ENCODE data around the gene ZCCHC18.

Gene ZCCHC18

GRCh38 chrX:104113222-104113965 is 1.1 kb downstream of the ZCCHC18 start:
- DNase-seq (ENCODE audit: low spot score), result peak; percentile 29
- TF ChIP-seq CTCF (conservative IDR thresholded peaks at IDR 0.05; ENCODE audit: low read depth), result peak; percentile 57
- no peak overlapping the region for H3K27ac ChIP-seq
- ChIA-PET CTCF (interaction anchor here (0.7 to 1.2 kb wide), 2 partner anchors 20 to 158 kb away, joined by 3 read pairs; no protein-coding TSS in a partner anchor), POLR2A (ENCODE audit: low non-redundant PET) (no interaction called here)

- no peak for TF ChIP-seq CTCF (conservative IDR thresholded peaks at IDR 0.05; ENCODE audit: low read depth)
- POLR2A ChIA-PET (ENCODE audit: low non-redundant PET), result no interaction called here
- CTCF ChIA-PET, result interaction anchor here (0.7 kb wide), 1 partner anchor 8 kb away, joined by 3 read pairs; no protein-coding TSS in a partner anchor
- no peak overlapping the region for H3K27ac ChIP-seq
- DNase-seq (ENCODE audit: low spot score), result no peak
Measured at GRCh38 chrX:104117759-104118158, 5.4 kb downstream of the ZCCHC18 start.

- CTCF ChIA-PET, result no interaction called here
- no peak for DNase-seq (ENCODE audit: low spot score)
Measured at GRCh38 chrX:104118765-104119164, 6.4 kb downstream of the ZCCHC18 start.

GRCh38 chrX:104122829-104123228 is 10.5 kb downstream of the ZCCHC18 start:
- ChIA-PET POLR2A (ENCODE audit: low non-redundant PET) (no interaction called here), CTCF (interaction anchor here (0.6 kb wide), 1 partner anchor 23 kb away, joined by 4 read pairs; no protein-coding TSS in a partner anchor)
- no peak for TF ChIP-seq CTCF (conservative IDR thresholded peaks at IDR 0.05; ENCODE audit: low read depth)
- no peak for DNase-seq (ENCODE audit: low spot score)
- no peak overlapping the region for H3K27ac ChIP-seq

More at GRCh38 chrX:104118765-104119164, 6.4 kb downstream of the ZCCHC18 start:
- TF ChIP-seq CTCF (conservative IDR thresholded peaks at IDR 0.05; ENCODE audit: low read depth), result no peak
- POLR2A ChIA-PET (ENCODE audit: low non-redundant PET), result no interaction called here
- no peak overlapping the region for H3K27ac ChIP-seq

- CTCF ChIA-PET, result no interaction called here
- no peak for DNase-seq (ENCODE audit: low spot score)
- POLR2A ChIA-PET (ENCODE audit: low non-redundant PET), result no interaction called here
- no peak overlapping the region for H3K27ac ChIP-seq
- no peak for TF ChIP-seq CTCF (conservative IDR thresholded peaks at IDR 0.05; ENCODE audit: low read depth)
Measured at GRCh38 chrX:104126856-104127255, 14.5 kb downstream of the ZCCHC18 start.

GRCh38 chrX:104130808-104131207 is 18.5 kb downstream of the ZCCHC18 start:
- TF ChIP-seq CTCF (conservative IDR thresholded peaks at IDR 0.05; ENCODE audit: low read depth), result no peak
- POLR2A ChIA-PET (ENCODE audit: low non-redundant PET), result no interaction called here
- H3K27ac ChIP-seq, result no peak overlapping the region
- CTCF ChIA-PET, result no interaction called here
- no peak for DNase-seq (ENCODE audit: low spot score)
